ENCODE measurements around the gene EMX1. TPM values are rescaled to one million over a fixed set of nuclear protein-coding genes. Genes with fewer than 3 reads are reported as not detected.

The EMX1 gene
- polyA plus RNA-seq, 1 donor = 0.22 TPM

DNA sequence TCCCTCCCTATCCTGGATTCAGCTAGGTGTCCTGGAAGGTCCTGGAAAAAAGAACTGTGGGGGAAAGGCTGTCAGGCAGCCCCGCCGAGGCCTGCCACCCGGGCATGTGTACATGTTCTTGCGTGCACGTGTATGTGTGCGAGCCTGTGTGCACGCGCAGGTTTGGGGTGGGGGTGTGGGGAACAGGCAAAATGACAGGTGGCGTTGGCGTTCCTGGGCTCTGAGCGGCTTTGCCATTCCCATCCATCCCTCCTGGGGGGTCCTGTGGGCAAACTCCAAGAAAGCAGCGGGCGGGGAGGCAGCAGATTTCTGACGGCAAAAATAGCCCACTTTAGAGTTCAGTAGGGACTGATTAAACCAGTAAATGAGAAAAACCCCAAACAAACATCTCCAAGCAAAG, 35.6 kb downstream of the EMX1 start:
- Histone ChIP-seq H3K4me1 (ENCODE audit: control insufficient read depth, insufficient read depth, low read length) (no peaks in the 10 kb centered on the region), H3K4me3 (ENCODE audit: low read length) (no peak overlapping the region), H3K9me3 (ENCODE audit: control insufficient read depth, low read depth, low read length) (no peaks in the 10 kb centered on the region), H3K27ac (ENCODE audit: low read length) (no peak overlapping the region), H3K36me3 (ENCODE audit: control insufficient read depth, insufficient read depth, low read length) (peaks cover 8% of the 10 kb centered on the region), H3K27me3 (ENCODE audit: control insufficient read depth, insufficient read depth, low read length) (no peaks in the 10 kb centered on the region)
- no CpG with 5 or more reads among the region's 14 CpGs for WGBS (ENCODE audit: insufficient coverage, low lambda C conversion rate)
- DNase-seq = no peak

DNA sequence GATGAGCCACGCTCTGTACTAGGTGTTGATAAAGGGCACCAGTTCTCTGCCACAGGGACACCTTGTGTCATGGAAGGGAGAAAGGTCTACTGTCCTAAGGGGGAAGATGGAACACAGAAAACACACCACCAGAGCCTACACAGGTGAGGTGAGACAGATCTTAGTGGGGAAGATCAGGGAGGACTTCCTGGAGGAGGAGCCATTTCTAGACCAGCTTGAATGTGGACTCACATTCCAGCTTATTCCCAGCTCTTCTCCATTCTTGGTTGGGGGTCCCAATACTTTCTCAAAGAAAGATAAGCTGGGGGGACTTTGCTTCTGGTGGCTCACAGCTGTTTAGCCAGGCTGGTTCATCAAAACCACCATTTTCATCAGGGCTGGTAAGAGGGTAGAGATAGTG, 36.2 kb downstream of the EMX1 start:
- no peak overlapping the region for H3K27ac ChIP-seq (ENCODE audit: low read length)
- H3K9me3 ChIP-seq (ENCODE audit: control insufficient read depth, low read depth, low read length) = no peaks in the 10 kb centered on the region
- H3K4me1 ChIP-seq (ENCODE audit: control insufficient read depth, insufficient read depth, low read length) = no peaks in the 10 kb centered on the region
- no peak for DNase-seq
- WGBS (ENCODE audit: insufficient coverage, low lambda C conversion rate) = no CpG with 5 or more reads among the region's 1 CpG
- H3K4me3 ChIP-seq (ENCODE audit: low read length) = no peak overlapping the region
- H3K27me3 ChIP-seq (ENCODE audit: control insufficient read depth, insufficient read depth, low read length) = no peaks in the 10 kb centered on the region
- H3K36me3 ChIP-seq (ENCODE audit: control insufficient read depth, insufficient read depth, low read length) = peaks cover 8% of the 10 kb centered on the region

DNA sequence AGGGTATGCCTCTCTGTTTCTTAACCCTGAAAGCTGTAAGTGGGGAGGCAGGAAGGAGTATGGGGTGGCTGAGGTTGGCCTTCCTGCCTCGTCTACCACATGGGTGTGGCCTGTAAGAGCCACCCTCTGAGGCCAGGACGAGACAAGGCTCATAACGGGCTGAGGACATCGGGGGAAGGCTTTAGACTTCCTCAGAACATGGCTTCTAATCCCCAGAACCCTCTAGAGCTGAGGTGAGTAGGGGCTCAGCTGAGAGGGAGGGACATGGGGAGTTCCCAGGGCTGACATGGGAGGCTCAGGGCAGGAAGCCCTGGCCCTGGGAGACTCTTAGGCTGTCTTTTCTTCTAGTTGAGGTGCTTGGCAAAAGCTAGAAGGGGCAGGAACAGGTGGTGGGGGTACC, 36.7 kb downstream of the EMX1 start:
- Histone ChIP-seq H3K4me3 (ENCODE audit: low read length) (no peak overlapping the region), H3K27me3 (ENCODE audit: control insufficient read depth, insufficient read depth, low read length) (no peaks in the 10 kb centered on the region)
- DNase-seq = no peak

DNA sequence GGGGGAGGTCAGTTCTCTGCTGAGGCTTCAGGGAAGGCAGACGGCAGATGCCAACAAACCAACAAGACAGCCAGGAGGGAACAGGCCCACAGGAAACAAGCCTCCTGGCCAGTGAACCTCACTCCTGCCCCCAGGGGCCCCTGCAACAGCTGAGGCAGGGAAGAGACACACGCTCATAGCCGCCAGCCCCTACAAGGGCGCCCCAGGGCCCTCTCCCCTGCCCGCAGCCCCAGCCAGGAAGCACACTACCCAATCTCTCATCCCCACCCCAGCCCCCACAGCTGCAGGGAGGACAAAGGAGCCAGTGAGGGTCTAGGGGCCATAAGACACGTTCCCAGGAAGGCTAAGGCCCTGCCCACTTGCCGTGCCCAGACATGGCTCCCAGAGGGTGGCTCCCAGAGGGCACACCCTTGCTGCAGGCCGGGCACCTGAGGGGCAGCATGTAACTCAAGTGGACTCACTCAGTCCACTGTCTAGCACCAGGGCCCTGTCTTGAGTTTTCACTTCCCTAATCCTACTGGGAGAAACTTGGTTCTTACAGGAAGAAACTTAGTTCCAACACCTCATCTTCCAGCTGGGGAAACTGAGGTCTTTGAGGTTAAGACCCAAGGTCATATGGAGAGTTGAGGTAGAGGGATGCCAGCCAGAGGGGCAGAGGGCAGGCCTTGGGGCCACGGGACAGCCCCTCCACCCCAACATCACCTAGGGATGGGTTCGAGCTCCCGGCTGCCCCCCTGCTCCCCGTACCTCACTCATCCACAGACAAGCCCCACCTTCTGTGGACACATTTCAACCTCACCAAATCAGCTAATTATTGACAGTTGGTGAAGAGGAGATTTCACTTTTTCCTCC, 37.3 kb downstream of the EMX1 start:
- WGBS (ENCODE audit: insufficient coverage, low lambda C conversion rate) = no CpG with 5 or more reads among the region's 12 CpGs
- H3K27ac ChIP-seq (ENCODE audit: low read length) = no peak overlapping the region
- H3K36me3 ChIP-seq (ENCODE audit: control insufficient read depth, insufficient read depth, low read length) = peaks cover 8% of the 10 kb centered on the region
- H3K4me1 ChIP-seq (ENCODE audit: control insufficient read depth, insufficient read depth, low read length) = no peaks in the 10 kb centered on the region
- no peak for DNase-seq
- H3K27me3 ChIP-seq (ENCODE audit: control insufficient read depth, insufficient read depth, low read length) = no peaks in the 10 kb centered on the region
- H3K9me3 ChIP-seq (ENCODE audit: control insufficient read depth, low read depth, low read length) = no peaks in the 10 kb centered on the region
- no peak overlapping the region for H3K4me3 ChIP-seq (ENCODE audit: low read length)

More for the DNA sequence above, 36.7 kb downstream of the EMX1 start:
- Histone ChIP-seq H3K27ac (ENCODE audit: low read length) (no peak overlapping the region), H3K36me3 (ENCODE audit: control insufficient read depth, insufficient read depth, low read length) (peaks cover 8% of the 10 kb centered on the region), H3K9me3 (ENCODE audit: control insufficient read depth, low read depth, low read length) (no peaks in the 10 kb centered on the region), H3K4me1 (ENCODE audit: control insufficient read depth, insufficient read depth, low read length) (no peaks in the 10 kb centered on the region)
- WGBS (ENCODE audit: insufficient coverage, low lambda C conversion rate) = no CpG with 5 or more reads among the region's 4 CpGs

DNA sequence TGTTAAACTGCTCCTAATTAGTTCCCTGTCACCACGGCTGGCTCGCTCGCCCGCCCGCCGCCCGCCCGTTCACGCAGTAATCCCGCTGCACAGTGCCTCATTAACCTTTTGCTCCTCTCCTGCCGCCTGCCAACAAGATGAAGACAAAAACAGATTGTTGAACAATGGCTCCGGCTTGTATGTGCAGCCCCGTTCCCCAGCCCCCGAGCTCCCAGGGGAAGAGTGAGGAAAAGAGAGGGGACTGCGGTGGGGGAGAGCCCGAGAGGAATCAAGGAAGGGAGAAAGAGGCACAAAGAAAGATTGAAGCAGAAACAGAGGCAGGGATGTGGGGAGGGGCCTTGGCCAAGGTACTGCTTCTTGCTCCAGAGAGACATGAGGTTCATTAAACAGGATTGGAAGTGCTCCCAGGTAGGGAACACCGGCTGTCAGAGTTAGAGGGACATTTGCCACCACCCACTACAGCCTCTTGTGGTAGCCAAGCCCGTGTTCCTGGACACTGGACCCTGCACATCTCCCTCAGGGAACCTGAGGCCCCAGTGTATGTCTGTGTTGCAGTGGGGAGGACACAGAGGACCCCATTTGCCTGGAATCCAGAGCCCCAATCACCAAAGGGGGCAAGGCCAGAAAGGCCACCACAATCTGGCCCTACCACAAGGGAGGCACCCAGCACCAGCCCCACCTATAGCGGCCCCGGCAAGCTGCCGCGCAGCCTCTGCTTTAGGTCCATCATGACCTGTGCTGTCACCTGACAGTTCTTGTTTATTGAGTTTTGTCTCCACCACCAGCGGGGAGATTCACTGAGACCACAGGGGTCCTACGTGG, 38.1 kb downstream of the EMX1 start:
- Histone ChIP-seq H3K4me3 (ENCODE audit: low read length) (no peak overlapping the region), H3K27ac (ENCODE audit: low read length) (no peak overlapping the region), H3K4me1 (ENCODE audit: control insufficient read depth, insufficient read depth, low read length) (no peaks in the 10 kb centered on the region), H3K9me3 (ENCODE audit: control insufficient read depth, low read depth, low read length) (no peaks in the 10 kb centered on the region), H3K36me3 (ENCODE audit: control insufficient read depth, insufficient read depth, low read length) (peaks cover 8% of the 10 kb centered on the region), H3K27me3 (ENCODE audit: control insufficient read depth, insufficient read depth, low read length) (no peaks in the 10 kb centered on the region)
- no peak for DNase-seq
- WGBS (ENCODE audit: insufficient coverage, low lambda C conversion rate) = 83% methylated on average over 1 of the region's 24 CpGs

DNA sequence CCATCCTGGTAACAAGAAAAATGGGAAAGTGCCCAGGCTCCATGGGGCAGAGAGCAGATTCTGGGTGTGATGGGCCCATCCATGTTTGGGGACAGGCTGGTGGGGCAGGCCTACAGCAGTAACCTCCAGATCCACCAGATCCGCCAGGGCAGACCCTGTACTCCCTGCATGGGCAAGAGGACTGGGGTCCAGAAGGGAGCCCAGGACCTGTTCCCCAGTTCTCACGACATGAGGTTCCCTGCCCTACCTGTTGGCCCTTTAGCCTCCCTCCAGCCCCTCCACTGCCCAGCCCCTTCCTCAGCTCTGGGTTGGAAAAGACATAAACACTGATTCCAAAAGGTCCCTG, 38.7 kb downstream of the EMX1 start:
- no peaks in the 10 kb centered on the region for H3K27me3 ChIP-seq (ENCODE audit: control insufficient read depth, insufficient read depth, low read length)
- no peak overlapping the region for H3K4me3 ChIP-seq (ENCODE audit: low read length)
- H3K36me3 ChIP-seq (ENCODE audit: control insufficient read depth, insufficient read depth, low read length) = peaks cover 8% of the 10 kb centered on the region
- no peaks in the 10 kb centered on the region for H3K9me3 ChIP-seq (ENCODE audit: control insufficient read depth, low read depth, low read length)
- H3K27ac ChIP-seq (ENCODE audit: low read length) = no peak overlapping the region
- DNase-seq = no peak
- no CpG with 5 or more reads among the region's 2 CpGs for WGBS (ENCODE audit: insufficient coverage, low lambda C conversion rate)
- no peaks in the 10 kb centered on the region for H3K4me1 ChIP-seq (ENCODE audit: control insufficient read depth, insufficient read depth, low read length)

DNA sequence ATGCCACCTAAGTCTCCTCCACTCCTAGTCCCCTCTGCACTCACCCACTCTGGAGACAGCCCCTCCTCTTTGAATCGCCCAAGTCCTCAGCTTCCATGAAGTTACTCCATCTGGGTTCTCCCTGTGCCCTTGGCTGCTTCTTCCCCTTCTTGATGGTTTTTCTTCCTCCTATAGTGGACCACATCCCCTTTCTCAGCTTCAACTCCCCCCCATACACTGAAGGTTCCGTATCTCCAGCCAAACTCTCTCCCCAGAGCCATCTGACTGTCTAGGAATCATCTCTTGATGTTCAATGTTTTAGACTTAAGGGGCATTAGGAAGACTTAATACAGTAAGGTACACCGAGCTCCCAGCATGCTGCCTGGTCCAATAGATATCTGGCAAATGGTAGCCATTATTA, 39.6 kb downstream of the EMX1 start:
- H3K4me1 ChIP-seq (ENCODE audit: control insufficient read depth, insufficient read depth, low read length) = no peaks in the 10 kb centered on the region
- no peak overlapping the region for H3K4me3 ChIP-seq (ENCODE audit: low read length)
- H3K27ac ChIP-seq (ENCODE audit: low read length) = no peak overlapping the region
- H3K36me3 ChIP-seq (ENCODE audit: control insufficient read depth, insufficient read depth, low read length) = peaks cover 8% of the 10 kb centered on the region
- H3K27me3 ChIP-seq (ENCODE audit: control insufficient read depth, insufficient read depth, low read length) = no peaks in the 10 kb centered on the region
- no peaks in the 10 kb centered on the region for H3K9me3 ChIP-seq (ENCODE audit: control insufficient read depth, low read depth, low read length)
- no peak for DNase-seq
- WGBS (ENCODE audit: insufficient coverage, low lambda C conversion rate) = 100% methylated on average over 1 of the region's 3 CpGs

DNA sequence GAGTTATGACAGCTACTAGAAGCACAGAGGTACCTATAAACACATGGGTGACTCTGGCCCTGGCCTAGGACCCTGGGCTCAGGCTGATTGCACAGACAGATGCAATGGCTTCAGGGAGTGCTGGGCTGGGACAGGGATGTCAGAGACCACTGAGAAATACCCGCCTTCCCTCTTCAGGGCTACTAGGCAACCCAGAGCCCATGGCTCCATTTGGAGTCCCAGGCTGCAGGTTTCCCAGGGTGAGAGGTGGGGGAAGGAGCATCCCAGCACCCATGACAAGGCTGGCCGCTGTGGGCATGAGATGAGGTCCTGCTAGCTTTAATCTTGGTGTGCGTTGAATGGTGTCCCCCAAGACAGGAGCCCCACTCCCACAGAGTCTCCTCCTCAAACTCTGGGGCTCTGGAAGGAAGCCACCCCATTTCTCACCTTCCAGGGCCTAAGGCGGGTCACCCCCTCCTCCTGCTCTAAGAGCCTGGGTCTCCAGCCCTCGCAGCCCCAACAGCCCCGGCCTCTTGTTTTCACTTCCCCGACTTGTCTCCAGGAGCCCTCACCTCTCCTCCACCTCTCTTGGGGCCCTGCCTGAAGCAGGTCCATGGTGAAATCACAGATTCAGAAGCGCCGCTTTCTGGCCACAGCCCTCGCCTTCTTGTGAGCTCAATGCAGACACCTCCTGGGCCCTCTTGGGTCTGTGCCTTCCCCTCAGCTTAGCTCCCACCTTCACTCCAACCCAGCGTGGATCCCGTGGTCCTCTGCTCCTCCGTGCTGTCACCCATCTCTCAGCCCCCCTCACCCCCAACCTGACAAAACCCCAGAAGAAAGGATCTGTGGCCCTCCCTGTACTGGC, 41.4 kb downstream of the EMX1 start:
- WGBS (ENCODE audit: insufficient coverage, low lambda C conversion rate) = 80% methylated on average over 1 of the region's 13 CpGs

DNA sequence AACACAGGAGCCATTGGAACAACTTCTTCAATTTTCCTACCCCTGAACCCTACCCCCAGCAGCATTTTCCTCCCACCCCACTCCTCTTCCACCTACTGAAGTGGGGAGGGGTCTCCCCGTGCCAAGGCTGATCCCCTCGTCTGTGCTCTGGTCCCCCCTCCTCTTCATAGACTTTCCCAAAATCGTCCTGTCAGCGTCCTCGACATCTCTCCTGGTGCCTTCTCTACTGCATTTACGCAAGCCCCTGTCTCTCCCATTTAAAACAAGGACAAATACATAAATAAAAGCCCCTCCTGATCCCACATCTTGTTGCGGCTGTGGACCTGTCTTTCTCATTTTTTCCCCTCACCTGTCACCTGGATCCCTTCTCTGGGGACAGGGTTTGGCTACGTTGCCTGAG, 42.2 kb downstream of the EMX1 start:
- peaks cover 8% of the 10 kb centered on the region for H3K36me3 ChIP-seq (ENCODE audit: control insufficient read depth, insufficient read depth, low read length)
- no CpG with 5 or more reads among the region's 8 CpGs for WGBS (ENCODE audit: insufficient coverage, low lambda C conversion rate)

More for the DNA sequence above, 41.4 kb downstream of the EMX1 start:
- Histone ChIP-seq H3K36me3 (ENCODE audit: control insufficient read depth, insufficient read depth, low read length) (peaks cover 8% of the 10 kb centered on the region), H3K27ac (ENCODE audit: low read length) (no peak overlapping the region), H3K27me3 (ENCODE audit: control insufficient read depth, insufficient read depth, low read length) (no peaks in the 10 kb centered on the region), H3K9me3 (ENCODE audit: control insufficient read depth, low read depth, low read length) (no peaks in the 10 kb centered on the region), H3K4me1 (ENCODE audit: control insufficient read depth, insufficient read depth, low read length) (no peaks in the 10 kb centered on the region), H3K4me3 (ENCODE audit: low read length) (no peak overlapping the region)
- no peak for DNase-seq

More for the DNA sequence above, 42.2 kb downstream of the EMX1 start:
- Histone ChIP-seq H3K27me3 (ENCODE audit: control insufficient read depth, insufficient read depth, low read length) (no peaks in the 10 kb centered on the region), H3K4me1 (ENCODE audit: control insufficient read depth, insufficient read depth, low read length) (no peaks in the 10 kb centered on the region), H3K4me3 (ENCODE audit: low read length) (no peak overlapping the region), H3K9me3 (ENCODE audit: control insufficient read depth, low read depth, low read length) (no peaks in the 10 kb centered on the region), H3K27ac (ENCODE audit: low read length) (no peak overlapping the region)
- no peak for DNase-seq
